ENCODE results near the gene LIMA1.
"Not testable (repeated sequence)": the region's sequence is repeated elsewhere in the genome, so short reads cannot be mapped to it uniquely, and the experiment has no call there.

LIMA1 gene

GRCh38 chr12:50283229-50283923 lies at the start of gene LIMA1:
Gene LIMA1 (minus strand): TSS chr12:50283520. CDS start chr12:50248751, 34,769 bp downstream.
- DNase-seq, result peak; percentile 78

GRCh38 chr12:50331745-50332144 lies 48.4 kb upstream of the LIMA1 start:
- DNase-seq, result no peak

GRCh38 chr12:50328664-50329063 lies 45.3 kb upstream of the LIMA1 start:
- not testable (repeated sequence) for DNase-seq

GRCh38 chr12:50326590-50327284 lies 43.4 kb upstream of the LIMA1 start:
- no peak for DNase-seq

- DNase-seq, result no peak
These were observed 42.6 kb upstream of the LIMA1 start for GRCh38 chr12:50325890-50326391.

GRCh38 chr12:50324770-50325169 lies 41.5 kb upstream of the LIMA1 start:
- not testable (repeated sequence) for DNase-seq

- DNase-seq, result not testable (repeated sequence)
These were observed 40.8 kb upstream of the LIMA1 start for GRCh38 chr12:50324077-50324476.

GRCh38 chr12:50322206-50322605 lies 38.9 kb upstream of the LIMA1 start:
- DNase-seq, result no peak

DNA sequence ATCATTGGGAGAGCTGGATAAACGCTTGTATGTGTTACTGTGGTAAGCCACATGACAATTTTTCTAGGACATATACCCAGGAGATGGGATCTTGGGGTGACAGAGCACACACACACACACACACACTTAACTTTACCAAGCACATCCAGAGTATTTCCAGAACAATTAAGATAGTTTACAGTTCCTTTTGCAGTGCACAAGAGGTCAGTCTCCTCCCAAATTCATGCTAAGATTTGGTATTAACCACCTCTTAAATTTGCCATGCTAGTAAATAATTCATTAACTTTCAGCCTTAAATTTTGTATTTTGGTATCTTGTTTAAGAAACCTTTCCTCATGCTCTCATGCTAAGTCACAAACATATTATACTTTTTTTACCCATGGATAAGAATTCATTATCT lies 33.9 kb upstream of the LIMA1 start:
- DNase-seq, result no peak

DNA sequence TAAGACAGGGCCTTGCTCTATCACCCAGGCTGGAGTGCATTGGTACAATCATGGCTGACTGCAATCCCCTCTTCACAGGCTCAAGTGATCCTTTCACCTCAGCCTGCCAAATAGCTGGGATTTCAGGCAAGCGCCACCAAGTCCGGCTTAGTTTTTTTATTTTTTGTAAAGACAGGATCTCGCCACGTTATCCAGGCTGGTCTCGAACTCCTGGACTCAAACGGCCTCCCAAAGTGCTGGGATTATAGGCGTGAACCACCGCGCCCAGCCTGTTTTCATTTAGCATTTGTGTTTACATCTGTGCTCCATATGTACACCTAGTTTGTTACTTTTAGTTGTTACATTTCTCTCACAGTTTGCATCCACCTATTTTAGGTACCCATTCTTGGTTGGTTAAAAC lies 32.5 kb upstream of the LIMA1 start:
- no peak for DNase-seq

DNA sequence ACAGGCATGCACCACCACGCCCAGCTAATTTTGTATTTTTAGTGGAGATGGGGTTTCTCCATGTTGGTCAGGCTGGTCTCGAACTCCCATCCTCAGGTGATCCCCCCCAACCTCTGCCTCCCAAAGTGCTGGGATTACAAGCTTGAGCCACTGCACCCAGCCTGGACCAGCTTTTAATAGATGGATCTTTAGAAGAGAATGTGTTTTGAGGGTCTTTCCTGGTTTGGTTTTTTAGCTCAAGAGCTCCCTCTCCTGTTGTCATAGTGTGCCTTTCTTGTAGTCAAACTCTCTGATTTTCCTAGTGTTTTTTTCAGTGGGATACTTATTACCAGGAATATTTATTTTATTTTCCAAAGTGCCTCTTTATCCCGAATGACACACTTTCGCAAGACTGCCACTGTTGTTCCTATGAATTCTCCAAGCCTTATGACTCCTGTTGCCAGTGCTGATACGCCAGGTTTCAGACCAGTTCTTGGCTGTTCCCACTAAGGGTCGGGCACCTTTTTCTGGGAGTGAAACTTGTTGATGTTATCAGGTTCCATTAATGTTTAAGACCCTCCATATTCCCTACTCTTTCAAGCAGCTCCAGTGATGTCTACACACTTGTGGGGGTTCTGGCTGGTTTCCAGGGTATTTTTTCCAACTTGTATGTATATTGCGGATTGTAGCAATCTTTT lies 31.5 kb upstream of the LIMA1 start:
- peak; percentile 49 for DNase-seq

GRCh38 chr12:50313971-50314370 lies 30.7 kb upstream of the LIMA1 start:
- not testable (repeated sequence) for DNase-seq

GRCh38 chr12:50313256-50313931 lies 30.1 kb upstream of the LIMA1 start:
- DNase-seq, result no peak

DNA sequence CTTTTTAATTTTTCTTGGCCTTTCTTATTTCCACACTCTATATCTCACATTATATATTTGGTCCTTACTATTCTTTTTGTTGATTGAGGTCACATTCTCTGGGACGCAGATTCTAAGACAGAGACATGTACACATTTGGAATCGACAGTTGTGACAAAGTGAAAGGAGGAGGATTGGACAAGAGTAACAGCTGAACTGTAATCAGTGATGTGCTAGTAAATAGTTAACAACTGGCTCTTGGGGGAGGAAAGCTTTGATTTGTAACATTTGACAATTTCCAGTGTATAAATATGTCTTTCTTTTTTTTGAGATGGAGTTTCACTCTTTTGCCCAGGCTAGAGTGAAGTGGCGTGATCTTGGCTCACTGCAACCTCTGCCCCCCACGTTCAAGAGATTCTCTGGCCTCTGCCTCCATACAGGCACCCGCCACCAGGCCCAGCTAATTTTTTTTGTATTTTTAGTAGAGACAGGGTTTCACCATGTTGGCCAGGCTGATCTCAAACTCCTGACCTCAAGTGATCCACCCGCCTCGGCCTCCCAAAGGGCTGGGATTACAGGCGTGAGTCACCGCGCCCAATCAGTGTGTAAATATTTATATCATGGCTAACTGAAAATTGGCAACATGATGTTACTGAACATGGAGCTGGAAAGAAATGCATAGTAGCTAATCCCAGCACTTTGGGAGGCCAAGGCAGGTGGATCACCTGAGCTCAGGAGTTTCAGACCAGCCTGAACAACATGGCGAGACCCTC lies 28.7 kb upstream of the LIMA1 start:
- DNase-seq, result peak; percentile 80

DNA sequence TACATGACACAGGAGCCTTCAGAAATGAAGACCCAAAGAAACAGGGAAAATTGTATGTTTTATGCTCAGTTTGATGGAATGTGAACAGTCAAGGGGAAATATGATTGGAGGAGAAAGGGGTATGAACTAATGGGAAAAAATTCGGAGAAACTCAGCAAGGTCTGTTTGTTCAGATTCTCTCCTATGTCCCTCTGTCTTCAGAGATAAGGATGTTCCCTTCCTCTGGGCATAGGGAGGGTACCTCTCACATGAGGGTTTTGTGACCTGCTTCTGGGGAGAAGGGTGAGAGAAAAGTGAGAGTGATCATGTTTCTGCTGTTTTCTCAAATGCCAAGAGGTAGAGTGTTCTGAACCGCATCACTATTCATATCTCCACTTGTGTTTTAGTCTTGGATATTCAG lies 26.6 kb upstream of the LIMA1 start:
- no peak for DNase-seq

DNA sequence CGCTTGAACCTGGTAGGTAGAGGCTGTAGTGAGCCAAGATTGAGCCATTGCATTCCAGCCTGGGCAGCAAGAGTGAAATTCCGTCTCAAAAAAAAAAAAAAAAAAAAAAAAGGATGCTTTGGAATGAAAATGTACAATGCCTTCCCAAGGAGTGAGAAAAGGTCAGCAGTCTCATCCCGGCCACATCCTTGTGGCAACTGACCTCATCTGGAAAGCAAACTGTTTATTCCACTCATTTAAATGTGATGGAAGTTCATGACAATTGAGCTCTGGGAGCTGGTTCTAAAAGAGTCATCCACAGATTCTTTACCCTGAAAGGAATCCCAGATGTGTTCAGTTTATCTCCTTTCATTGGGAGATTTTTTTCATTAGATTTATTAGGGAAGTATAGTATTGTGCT lies 19.4 kb upstream of the LIMA1 start:
- peak; percentile 91 for DNase-seq

DNA sequence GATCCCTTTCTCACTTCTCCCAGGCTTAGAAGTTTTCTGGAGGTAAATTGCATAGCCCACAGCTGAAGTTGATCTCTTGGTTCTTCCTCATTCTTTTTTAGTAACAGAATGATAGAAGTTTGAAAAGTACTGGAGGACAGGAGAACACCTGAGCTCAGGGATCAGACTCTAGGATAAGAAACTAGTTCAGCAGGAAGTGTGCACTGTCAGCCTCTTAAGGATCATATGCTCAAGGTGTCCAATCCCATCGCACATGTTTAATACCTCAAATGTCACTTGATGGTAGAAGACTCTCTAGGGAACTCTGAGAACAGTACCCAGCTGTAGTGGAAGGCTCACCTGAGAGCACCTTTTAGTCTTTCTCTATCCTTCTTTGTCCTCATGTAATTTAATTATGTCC lies 14.7 kb upstream of the LIMA1 start:
- no peak for DNase-seq

DNA sequence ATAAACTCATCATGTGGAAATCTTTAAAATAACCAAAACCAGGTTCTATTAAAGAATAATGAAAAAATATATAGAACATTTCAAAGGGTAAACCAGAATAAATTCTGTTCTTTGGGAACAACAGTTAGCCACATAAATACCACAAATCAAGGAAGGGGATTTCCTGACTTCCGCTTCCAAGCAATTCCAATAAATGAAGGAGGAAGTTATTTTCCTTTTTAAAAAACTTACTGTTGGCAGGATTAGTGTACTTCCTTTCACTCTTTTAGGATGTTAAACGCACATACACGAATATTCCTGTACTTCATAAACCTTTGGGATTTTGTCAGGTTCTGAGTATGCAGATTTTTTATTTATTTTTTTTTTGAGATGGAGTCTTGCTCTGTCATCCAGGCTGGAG lies 13.7 kb upstream of the LIMA1 start:
- no peak for DNase-seq

DNA sequence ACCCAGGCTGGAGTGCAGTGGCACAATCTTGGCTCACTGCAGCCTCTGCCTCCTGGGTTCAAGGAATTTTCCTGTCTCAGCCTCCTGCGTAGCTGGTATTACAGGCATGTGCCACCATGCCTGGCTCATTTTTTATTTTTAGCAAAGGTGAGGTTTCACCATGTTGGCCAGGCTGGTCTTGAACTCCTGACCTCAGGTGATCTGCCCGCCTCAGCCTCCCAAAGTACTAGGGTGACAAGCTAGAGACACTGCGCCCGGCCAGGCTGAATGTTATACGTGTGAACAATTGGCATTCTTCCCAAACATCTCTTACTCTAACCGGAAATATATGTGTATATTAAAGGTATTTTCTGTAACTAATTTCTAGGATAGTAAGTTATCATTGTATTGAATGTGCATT lies 13.2 kb upstream of the LIMA1 start:
- DNase-seq, result no peak

GRCh38 chr12:50291377-50291776 lies 8.1 kb upstream of the LIMA1 start:
- DNase-seq, result no peak

DNA sequence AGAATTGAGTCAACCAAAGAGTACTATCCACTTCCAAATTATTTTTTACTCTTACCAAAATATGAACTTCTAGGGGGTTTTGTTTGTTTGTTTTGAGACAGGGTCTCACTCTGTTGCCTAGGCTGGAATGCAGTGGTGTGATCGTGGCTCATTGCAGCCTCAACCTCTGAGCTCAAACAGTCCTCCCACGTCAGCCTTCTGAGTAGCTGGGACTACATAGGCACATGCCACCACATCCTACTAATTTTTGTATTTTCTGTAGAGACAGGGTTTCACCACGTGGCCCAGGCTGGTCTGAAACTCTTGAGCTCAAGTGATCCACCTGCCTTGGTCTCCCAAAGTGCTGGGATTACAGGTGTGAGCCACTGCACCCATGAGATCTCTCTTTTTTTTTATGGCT lies 7.4 kb upstream of the LIMA1 start:
- DNase-seq, result not testable (repeated sequence)

DNA sequence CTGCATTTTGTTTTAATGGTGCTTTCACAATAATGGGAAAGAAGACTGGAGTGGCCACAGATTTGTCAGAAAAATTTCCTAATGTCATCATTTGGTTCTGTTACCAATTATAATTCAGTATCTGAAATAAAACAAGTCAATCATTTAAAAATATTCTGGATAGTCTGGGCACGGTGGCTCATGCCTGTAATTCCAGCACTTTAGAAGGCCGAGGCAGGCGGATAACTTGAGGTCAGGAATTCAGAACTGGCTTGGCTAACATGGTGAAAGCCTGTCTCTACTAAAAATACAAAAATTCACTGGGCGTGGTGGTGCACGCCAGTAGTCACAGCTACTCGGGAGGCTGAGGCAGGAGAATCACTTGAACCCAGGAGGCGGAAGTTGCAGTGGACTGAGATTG lies 4.0 kb upstream of the LIMA1 start:
- DNase-seq, result no peak

DNA sequence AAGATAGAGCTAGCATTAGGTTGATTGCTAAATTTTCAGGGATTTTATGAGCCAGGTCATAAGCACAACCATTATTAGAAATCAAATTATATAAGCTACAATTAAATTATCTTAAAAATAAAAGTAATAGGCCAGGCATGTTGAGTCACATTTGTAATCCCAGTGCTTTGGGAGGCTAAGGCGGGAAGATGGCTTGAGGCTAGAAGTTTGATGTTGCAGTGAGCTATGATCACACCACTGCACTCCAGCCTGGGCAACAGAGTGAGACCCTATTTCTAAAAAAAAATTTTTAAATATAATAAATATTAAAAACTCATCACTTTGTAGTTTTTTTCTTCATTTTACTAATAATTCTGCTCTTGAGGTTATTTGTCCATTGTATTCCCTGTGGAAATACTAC lies 1.9 kb upstream of the LIMA1 start:
- no peak for DNase-seq

Data from HCEC 1CT (cell line).